AG10803 (cell line): Measurements from ENCODE around the gene GDF15.

Experiments used
- DNase-seq: peaks from one replicate; pipeline ENCODE4 v3.0.0; 2010; ENCODE audit warnings: low read depth
- H3K4me3 ChIP-seq: 2 replicates; pipeline ENCODE4 v1.5.1; 2011; ENCODE audit warnings: mild to moderate bottlenecking, low read length, control low read depth
- TF ChIP-seq, protein P1 (sequence below): conservative IDR thresholded peaks from 2 replicates; pipeline ENCODE4 v1.5.1; 2011; ENCODE audit warnings: mild to moderate bottlenecking, low read length, control low read depth, inconsistent platforms

GDF15 gene

DNA sequence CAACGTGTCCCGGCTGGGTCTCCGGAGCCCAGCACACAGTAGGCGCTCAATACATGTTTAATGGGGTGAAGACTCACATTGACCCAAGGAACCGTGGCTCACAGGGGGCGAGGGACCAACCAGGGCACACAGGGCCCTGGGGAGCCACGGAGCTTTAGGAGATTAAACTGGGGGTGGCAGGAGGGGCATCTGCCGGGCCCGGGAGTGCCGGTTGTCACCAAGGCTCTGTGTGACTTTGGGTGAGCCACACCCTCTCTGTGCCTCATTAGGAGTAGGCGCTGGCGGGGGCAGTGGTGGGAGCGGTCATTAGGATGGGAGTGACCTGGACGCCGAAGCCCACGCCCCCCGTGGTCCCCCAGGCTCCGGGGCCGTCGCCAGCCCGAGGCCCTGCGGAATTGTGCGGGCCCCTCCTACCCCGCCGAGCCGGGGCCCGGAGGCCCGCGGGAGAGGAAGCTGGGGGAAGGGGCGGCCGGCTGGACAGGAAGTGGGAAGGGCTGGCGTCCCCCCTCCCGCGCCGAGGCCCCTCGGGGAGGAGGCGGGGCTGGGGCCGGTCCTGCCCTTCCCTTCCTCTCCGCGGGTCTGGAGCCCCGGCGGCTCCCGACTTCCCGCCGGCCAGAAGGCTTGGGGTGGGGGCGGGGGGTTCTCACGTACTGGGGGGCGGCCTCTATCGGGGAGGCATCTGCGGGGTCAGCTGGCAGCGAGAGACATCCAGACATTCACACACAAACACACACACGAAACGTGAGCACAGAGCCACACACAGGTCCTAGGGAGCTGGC is 31.5 kb downstream of the GDF15 start:
- DNase-seq = peak; percentile 84
- TF ChIP-seq, protein P1, sequence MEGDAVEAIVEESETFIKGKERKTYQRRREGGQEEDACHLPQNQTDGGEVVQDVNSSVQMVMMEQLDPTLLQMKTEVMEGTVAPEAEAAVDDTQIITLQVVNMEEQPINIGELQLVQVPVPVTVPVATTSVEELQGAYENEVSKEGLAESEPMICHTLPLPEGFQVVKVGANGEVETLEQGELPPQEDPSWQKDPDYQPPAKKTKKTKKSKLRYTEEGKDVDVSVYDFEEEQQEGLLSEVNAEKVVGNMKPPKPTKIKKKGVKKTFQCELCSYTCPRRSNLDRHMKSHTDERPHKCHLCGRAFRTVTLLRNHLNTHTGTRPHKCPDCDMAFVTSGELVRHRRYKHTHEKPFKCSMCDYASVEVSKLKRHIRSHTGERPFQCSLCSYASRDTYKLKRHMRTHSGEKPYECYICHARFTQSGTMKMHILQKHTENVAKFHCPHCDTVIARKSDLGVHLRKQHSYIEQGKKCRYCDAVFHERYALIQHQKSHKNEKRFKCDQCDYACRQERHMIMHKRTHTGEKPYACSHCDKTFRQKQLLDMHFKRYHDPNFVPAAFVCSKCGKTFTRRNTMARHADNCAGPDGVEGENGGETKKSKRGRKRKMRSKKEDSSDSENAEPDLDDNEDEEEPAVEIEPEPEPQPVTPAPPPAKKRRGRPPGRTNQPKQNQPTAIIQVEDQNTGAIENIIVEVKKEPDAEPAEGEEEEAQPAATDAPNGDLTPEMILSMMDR = no peak
- peak overlapping the region; percentile 56 for H3K4me3 ChIP-seq

DNA sequence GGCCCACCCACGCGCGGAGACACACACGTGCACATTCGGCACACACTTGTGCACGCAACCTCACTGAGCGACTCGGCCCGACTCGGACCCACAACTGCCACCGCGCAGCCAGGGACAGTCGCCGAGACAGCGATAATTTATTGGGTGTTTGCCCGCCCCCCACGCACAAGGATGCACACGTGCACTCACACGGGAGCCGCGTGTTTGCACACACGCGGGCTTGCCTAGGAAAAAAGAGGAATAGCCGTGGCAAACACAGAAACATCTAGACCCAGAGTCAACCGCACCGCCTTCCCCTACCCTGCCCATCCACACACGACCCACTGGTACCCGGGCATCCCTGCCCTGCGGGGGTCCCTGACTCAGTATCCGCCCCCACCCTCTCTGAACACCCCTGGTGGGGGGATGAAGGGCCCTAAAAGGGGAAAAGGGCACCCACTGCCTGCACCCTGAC is 32.1 kb downstream of the GDF15 start:
- TF ChIP-seq, protein P1 = no peak
- peak overlapping the region; percentile 34 for H3K4me3 ChIP-seq
- no peak for DNase-seq

DNA sequence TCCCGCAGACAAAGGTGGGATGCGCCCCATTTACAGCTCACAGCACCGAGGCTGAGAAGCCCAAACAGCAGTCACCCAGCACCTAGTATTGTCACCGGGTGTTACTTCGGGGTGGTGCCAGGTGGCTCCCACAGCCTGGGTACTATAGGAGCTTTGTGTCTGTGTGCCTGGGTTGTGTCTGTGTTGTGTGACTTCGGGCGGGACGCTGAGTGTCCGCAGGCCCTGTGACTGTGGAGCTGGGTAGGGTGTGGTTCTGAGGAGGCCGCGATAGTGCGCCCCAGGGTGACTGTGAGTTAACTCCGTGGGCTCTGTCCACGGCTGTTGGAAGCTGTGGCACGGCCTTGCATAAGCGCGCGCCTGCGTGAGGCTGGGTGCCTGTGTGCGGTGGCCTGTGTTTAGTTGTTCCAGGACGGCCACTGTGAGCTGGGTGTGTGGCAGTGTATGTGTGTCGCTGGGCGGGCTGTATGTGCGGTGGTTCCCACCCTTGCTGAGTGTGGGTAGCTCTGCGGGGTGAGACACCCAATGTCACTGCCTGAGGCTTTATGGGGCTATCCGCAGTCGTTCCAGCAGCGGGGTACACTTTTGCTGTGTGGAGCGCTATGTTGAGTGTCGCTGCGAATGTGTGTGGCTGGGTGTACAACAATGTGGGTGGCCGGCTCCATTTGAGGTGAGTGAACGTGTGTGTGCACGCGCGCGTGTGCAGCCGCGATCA is 32.7 kb downstream of the GDF15 start:
- TF ChIP-seq, protein P1 = no peak
- peak; percentile 39 for DNase-seq
- peak overlapping the region; percentile 57 for H3K4me3 ChIP-seq

DNA sequence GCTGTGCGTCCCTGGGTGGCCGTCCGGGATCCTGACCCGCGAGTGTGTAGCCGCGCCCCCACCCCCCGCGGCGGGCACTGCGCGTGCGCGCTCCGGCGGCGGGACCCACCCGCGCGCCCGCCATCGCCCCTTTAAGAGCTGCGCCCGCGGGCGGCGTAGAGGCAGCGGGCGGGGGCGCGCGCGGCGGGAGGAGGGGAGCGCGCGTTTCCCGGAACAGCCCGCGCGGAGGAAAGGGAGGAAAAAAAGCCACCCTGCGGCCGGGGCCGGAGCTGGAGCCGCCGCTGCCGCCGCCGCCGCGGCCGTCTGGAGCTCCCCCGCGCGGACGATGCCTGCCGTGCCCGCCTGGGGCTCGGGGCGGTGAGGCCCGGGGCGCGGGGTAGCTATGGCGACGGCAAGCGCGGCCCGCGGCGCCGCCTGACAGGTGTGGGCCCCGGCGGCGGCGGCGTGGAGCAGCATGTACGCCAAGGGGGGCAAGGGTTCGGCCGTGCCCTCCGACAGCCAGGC is 33.3 kb downstream of the GDF15 start, which contains the start of gene SSBP4:
Gene SSBP4 (plus strand): TSS at position 204 of the 504 bp plus-strand sequence. CDS start 251 bp downstream, at position 455.
- H3K4me3 ChIP-seq = peak within 1 kb of the TSS; percentile 70
- peak; percentile 76 for DNase-seq
- TF ChIP-seq, protein P1 = no peak

DNA sequence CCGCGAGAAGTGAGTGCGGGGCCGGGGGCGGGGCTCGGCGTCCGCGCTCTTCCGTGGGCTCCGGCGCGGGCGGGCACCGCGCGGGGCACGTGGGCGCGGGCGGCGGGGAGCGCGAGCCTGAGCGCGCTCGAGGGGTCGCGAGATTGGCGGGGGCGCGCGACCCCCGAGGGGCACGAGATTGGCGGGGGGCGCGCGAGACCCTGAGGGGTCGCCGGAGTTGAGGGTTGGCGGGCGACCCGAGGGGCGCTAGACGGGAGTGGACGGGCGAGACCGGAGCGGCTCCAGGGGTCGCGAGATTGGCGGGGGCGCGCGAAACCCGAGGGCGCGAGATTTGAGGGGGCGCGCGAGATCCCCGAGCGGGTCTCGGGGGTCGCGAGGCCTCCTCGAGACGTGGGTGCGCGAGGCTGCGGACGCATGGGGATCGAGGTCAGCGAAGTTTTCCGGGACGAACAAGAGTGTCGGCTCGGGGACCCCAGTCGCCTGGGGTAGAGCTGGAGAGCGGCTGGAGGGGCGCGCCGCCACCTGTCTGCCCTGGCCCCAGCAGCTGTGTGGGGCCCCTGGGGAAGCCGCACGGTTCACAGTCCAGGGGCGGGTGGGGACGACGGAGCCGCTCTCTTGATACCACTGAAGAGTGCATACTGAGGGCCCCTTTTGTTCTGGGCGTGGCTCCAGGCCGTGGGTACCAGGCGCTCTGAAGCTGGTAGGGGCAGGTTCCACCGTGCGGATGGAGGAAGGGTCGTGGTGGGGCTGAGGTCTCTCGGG is 33.9 kb downstream of the GDF15 start:
- H3K4me3 ChIP-seq = peak overlapping the region; percentile 70
- no peak for DNase-seq
- TF ChIP-seq, protein P1 = no peak

DNA sequence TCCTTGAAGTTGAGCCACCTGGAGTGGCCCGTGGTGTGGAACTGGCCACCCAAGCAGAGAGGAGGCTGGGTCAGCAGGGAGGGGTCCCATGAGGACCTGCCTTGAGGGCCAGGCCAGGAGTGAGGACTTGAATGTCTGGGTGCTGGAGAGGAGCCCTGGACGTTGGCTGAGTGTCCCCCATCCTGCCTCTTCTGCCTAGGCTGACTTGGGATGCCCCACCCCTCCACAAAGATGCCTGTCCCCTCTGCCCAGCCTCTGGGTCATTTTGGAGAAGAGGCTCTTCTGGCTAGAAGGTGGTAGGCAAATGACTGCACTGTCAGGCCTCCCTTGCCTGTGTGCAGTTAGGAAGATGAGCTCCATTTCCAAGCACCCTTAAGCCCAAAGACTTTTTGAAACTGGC is 35.0 kb downstream of the GDF15 start:
- H3K4me3 ChIP-seq = peak overlapping the region; percentile 70
- TF ChIP-seq, protein P1 = no peak

More for the DNA sequence above, 35.0 kb downstream of the GDF15 start:
- no peak for DNase-seq
